Fibroblast of pulmonary artery (primary cell): ENCODE data around the gene OMP.

Source experiments
- DNase-seq: peaks from one replicate; pipeline ENCODE4 v3.0.0-alpha.2; 2010; ENCODE audit warnings: low read depth
- H3K4me3 ChIP-seq: replicated peaks from 2 replicates; pipeline ENCODE4 v1.5.1; 2011; ENCODE audit warnings: low read depth, mild to moderate bottlenecking, control low read depth, low read length, moderate library complexity
- CTCF ChIP-seq: IDR thresholded peaks from 2 replicates; pipeline ENCODE4 v1.5.1; 2011; ENCODE audit warnings: mild to moderate bottlenecking, control low read depth, low read length, inconsistent platforms; ENCODE audit errors: missing control alignments

The OMP gene

GRCh38 chr11:77138106-77138649, 35.5 kb downstream of the OMP start:
- no peak overlapping the region for H3K4me3 ChIP-seq
- no peak for DNase-seq
- no peak for TF ChIP-seq CTCF

- TF ChIP-seq CTCF: no peak
- no peak for DNase-seq
- H3K4me3 ChIP-seq: no peak overlapping the region
These were observed 36.6 kb downstream of the OMP start for GRCh38 chr11:77139201-77139600.

GRCh38 chr11:77140231-77140851, 37.7 kb downstream of the OMP start:
- peak; percentile 91 for DNase-seq
- no peak for TF ChIP-seq CTCF

GRCh38 chr11:77141034-77141433, 38.4 kb downstream of the OMP start:
- peak; percentile 72 for DNase-seq
- no peak overlapping the region for H3K4me3 ChIP-seq
- no peak for TF ChIP-seq CTCF

More at GRCh38 chr11:77140231-77140851, 37.7 kb downstream of the OMP start:
- no peak overlapping the region for H3K4me3 ChIP-seq

GRCh38 chr11:77141475-77141874, 38.8 kb downstream of the OMP start:
- H3K4me3 ChIP-seq: no peak overlapping the region
- no peak for TF ChIP-seq CTCF
- DNase-seq: no peak

- no peak for TF ChIP-seq CTCF
- no peak overlapping the region for H3K4me3 ChIP-seq
- no peak for DNase-seq
These were observed 39.7 kb downstream of the OMP start for GRCh38 chr11:77142091-77142975.
